H1 (cell line): ENCODE results near the gene PARD6B. TPM values are rescaled to one million over a fixed set of nuclear protein-coding genes. Genes with fewer than 3 reads are reported as not detected.

Experiments used
- JUN ChIP-seq: IDR thresholded peaks from 2 replicates; pipeline ENCODE4 v1.6.1; 2011; ENCODE audit warnings: low read depth, mild to moderate bottlenecking, improper control_type of control experiment, low read length
- SUZ12 ChIP-seq: fragments of 200-600 bp; sonication (generic); IDR thresholded peaks from 2 replicates; pipeline ENCODE4 v1.6.1; 2012; ENCODE audit warnings: mild to moderate bottlenecking, inconsistent platforms, low read length, moderate library complexity, mixed read lengths
- polyA plus RNA-seq, 7 experiments: library from polyadenylated mRNA; depleted of rRNA in 3 of 7; stranded (reverse) in 5 of 7; unstranded in 2 of 7; fragments of >200 nt in 5 of 7; fragments of 200-250 nt in 2 of 7; gene quantifications; 1 replicate in 5 of 7; 2 replicates in 1 of 7; 4 replicates in 1 of 7; pipeline versions ENCODE4 v1.2.1 to v1.2.3, GENCODE V29; 2011 to 2013; ENCODE audit warnings: missing spikeins in 2 of 7, mixed read lengths in 2 of 7
- total RNA-seq: library from RNA; stranded (reverse); fragmentation: NEBNext Ultra II Directional; extraction: Animal tissue kit (Norgen Biotek cat#: 25700); gene quantifications from 2 replicates; pipeline ENCODE4 v1.2.1, GENCODE V29; 2021
- TF ChIP-seq, protein P1 (sequence below): fragments of 300-600 bp; sonication (generic); IDR thresholded peaks from 2 replicates; pipeline ENCODE4 v1.7.1; 2012; ENCODE audit warnings: low read length, moderate library complexity, mild to moderate bottlenecking, inconsistent platforms; ENCODE audit not compliant: insufficient replicate concordance
- TF ChIP-seq, protein P2 (sequence below): IDR thresholded peaks from 2 replicates; pipeline ENCODE4 v1.6.1; 2011; ENCODE audit warnings: low read length, improper control_type of control experiment

PARD6B gene
- total and polyA plus RNA-seq, 2 of the 8 experiments (the other 6 are each of a cell fraction or from before 2014, with no cell fraction given), result 5.2 to 34.1 TPM

- TF ChIP-seq, protein P1, sequence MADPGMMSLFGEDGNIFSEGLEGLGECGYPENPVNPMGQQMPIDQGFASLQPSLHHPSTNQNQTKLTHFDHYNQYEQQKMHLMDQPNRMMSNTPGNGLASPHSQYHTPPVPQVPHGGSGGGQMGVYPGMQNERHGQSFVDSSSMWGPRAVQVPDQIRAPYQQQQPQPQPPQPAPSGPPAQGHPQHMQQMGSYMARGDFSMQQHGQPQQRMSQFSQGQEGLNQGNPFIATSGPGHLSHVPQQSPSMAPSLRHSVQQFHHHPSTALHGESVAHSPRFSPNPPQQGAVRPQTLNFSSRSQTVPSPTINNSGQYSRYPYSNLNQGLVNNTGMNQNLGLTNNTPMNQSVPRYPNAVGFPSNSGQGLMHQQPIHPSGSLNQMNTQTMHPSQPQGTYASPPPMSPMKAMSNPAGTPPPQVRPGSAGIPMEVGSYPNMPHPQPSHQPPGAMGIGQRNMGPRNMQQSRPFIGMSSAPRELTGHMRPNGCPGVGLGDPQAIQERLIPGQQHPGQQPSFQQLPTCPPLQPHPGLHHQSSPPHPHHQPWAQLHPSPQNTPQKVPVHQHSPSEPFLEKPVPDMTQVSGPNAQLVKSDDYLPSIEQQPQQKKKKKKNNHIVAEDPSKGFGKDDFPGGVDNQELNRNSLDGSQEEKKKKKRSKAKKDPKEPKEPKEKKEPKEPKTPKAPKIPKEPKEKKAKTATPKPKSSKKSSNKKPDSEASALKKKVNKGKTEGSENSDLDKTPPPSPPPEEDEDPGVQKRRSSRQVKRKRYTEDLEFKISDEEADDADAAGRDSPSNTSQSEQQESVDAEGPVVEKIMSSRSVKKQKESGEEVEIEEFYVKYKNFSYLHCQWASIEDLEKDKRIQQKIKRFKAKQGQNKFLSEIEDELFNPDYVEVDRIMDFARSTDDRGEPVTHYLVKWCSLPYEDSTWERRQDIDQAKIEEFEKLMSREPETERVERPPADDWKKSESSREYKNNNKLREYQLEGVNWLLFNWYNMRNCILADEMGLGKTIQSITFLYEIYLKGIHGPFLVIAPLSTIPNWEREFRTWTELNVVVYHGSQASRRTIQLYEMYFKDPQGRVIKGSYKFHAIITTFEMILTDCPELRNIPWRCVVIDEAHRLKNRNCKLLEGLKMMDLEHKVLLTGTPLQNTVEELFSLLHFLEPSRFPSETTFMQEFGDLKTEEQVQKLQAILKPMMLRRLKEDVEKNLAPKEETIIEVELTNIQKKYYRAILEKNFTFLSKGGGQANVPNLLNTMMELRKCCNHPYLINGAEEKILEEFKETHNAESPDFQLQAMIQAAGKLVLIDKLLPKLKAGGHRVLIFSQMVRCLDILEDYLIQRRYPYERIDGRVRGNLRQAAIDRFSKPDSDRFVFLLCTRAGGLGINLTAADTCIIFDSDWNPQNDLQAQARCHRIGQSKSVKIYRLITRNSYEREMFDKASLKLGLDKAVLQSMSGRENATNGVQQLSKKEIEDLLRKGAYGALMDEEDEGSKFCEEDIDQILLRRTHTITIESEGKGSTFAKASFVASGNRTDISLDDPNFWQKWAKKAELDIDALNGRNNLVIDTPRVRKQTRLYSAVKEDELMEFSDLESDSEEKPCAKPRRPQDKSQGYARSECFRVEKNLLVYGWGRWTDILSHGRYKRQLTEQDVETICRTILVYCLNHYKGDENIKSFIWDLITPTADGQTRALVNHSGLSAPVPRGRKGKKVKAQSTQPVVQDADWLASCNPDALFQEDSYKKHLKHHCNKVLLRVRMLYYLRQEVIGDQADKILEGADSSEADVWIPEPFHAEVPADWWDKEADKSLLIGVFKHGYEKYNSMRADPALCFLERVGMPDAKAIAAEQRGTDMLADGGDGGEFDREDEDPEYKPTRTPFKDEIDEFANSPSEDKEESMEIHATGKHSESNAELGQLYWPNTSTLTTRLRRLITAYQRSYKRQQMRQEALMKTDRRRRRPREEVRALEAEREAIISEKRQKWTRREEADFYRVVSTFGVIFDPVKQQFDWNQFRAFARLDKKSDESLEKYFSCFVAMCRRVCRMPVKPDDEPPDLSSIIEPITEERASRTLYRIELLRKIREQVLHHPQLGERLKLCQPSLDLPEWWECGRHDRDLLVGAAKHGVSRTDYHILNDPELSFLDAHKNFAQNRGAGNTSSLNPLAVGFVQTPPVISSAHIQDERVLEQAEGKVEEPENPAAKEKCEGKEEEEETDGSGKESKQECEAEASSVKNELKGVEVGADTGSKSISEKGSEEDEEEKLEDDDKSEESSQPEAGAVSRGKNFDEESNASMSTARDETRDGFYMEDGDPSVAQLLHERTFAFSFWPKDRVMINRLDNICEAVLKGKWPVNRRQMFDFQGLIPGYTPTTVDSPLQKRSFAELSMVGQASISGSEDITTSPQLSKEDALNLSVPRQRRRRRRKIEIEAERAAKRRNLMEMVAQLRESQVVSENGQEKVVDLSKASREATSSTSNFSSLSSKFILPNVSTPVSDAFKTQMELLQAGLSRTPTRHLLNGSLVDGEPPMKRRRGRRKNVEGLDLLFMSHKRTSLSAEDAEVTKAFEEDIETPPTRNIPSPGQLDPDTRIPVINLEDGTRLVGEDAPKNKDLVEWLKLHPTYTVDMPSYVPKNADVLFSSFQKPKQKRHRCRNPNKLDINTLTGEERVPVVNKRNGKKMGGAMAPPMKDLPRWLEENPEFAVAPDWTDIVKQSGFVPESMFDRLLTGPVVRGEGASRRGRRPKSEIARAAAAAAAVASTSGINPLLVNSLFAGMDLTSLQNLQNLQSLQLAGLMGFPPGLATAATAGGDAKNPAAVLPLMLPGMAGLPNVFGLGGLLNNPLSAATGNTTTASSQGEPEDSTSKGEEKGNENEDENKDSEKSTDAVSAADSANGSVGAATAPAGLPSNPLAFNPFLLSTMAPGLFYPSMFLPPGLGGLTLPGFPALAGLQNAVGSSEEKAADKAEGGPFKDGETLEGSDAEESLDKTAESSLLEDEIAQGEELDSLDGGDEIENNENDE, result no peak
- TF ChIP-seq JUN (no peak), SUZ12 (no peak)
- TF ChIP-seq, protein P2, sequence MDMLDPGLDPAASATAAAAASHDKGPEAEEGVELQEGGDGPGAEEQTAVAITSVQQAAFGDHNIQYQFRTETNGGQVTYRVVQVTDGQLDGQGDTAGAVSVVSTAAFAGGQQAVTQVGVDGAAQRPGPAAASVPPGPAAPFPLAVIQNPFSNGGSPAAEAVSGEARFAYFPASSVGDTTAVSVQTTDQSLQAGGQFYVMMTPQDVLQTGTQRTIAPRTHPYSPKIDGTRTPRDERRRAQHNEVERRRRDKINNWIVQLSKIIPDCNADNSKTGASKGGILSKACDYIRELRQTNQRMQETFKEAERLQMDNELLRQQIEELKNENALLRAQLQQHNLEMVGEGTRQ, result no peak
- TF ChIP-seq, all 59 proteins: peak for 0
These were observed 34.3 kb downstream of the PARD6B start (continued) for GRCh38 chr20:50765674-50766073.
